NOMO-1 (cell line): Measurements from ENCODE around the gene MARF1.
"Not testable (repeated sequence)": the region's sequence is repeated elsewhere in the genome, so short reads cannot be mapped to it uniquely, and the experiment has no call there.

Source experiments
- DNase-seq, 2 experiments: peaks; one replicate each; lab custom pipeline; 2025; ENCODE audit not compliant: unreplicated experiment in 2 of 2; lab: John Stamatoyannopoulos, UW

Gene MARF1

GRCh38 chr16:15631730-15632409 is 11.1 kb downstream of the MARF1 start:
- DNase-seq, result no peak

- no peak for DNase-seq
These were observed 21.1 kb downstream of the MARF1 start for GRCh38 chr16:15621889-15622288.

DNA sequence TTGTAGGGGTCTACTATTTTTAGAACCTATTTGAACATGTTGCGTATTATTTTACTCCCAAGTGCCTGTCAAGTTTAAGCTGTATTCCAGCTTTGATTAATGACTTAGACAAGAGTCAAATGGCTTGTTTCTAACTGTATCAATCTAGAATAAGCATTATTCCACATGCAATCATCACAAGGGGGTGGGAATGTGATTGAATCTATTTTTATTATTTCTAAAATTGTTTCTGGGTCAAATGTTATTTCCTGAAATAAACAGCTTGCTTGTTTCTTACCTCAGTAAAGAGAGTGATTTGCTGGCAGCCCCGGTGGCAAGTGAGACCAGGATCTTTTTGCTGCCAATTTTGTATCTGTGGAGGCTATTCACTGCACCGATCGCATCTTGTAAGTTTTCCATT is 21.5 kb downstream of the MARF1 start:
- no peak for DNase-seq

DNA sequence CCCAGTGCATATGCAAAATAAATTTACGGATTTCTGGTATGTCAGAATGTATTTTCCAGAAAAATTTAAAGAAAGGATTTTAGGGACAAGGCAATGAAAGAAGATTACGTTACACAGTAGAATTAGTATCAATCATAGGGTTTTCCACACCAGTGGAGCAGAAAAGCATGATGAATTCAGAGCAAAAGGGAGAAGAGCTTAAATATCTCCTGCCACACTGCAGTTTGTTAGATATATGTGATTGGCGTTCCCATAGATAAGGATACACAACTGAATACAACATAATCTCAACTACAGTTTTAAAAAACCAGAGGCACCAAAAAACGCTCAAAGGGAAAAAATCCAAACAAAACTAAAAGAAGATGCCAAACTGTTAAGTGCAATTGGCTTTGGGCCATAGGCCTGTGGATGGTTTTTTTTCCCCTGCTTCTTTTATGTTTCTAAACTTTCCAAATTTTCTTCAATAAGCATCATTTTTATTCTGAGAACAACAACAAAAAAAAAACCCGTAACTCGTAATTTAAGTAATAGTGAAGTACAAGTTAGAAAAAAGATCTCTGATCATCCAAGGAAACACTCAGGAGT is 22.3 kb downstream of the MARF1 start:
- DNase-seq, result no peak

DNA sequence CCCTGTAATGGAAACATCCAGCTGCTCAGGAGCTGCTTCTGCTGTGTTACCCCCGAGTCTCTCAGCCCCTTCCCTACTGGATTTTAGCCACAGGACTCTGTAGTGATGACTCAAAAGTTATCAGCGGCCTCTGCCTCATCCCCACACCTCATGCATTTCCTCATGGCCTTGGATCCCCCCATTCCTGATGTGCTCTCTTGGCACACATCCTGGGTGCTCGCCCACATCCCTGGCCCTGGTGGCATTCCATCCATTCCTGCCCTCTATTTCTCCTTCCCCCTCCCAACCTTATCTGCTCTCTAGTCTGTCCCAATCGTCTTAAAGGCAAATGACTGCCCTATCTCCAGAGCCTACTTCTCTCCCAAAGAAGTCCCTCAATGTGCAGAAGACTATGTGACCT is 24.6 kb downstream of the MARF1 start:
- no peak for DNase-seq

- no peak for DNase-seq
These were observed 25.1 kb downstream of the MARF1 start for GRCh38 chr16:15617901-15618300.

DNA sequence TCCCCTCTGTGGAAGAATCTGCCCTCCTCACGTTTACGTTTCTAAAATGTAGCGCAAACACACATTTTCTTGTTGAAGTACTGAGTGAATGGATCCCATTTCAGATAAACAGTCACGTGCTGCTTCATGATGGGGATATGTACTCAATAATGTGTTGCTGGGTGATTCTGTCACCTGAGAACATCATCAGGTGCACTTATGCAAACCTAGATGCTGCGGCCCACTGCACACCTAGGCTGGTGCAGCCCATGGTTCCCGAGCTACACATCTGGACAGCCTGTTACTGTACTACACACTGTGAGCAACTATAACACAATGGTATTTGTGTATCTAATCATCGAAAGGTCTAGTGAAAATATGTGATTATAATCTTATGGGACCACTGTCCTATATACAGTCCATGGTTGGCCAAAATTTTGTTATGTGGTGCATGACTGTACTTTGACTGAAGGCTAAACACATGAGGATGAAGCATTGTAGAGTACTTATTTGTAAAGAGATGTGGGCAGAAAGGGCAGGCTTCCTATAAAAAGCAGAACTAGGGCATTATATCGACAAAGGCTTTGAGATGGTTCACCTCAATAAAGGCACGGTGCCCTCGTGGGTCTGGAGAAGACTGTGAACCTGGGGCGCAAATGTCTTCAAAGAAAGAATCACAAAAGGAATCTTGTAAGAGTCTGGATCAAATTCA is 26.3 kb downstream of the MARF1 start:
- DNase-seq, result no peak

- DNase-seq, result no peak
These were observed 26.9 kb downstream of the MARF1 start for GRCh38 chr16:15616012-15616411.

GRCh38 chr16:15613676-15614075 is 29.3 kb downstream of the MARF1 start:
- no peak for DNase-seq

DNA sequence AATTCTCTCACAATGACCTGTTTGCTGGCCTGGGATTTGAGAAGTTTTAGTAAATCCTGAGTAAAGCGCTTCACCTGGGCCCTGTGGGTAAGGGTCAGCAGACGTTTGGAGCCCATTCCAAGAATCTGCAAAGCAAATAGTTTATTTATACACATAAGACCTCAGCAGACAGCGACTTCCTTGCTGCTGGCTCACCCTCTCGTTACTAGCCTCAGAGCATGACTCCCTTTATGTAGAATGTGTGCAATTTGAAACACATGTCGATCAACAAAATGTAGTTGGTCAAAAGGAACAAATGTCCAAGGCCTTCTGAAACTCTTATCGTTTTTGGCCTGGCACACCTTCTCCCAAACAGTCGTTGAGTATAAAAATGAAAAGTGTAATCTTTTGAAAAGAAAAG is 31.3 kb downstream of the MARF1 start:
- no peak for DNase-seq

GRCh38 chr16:15610369-15610871 is 32.5 kb downstream of the MARF1 start:
- DNase-seq, result no peak

- DNase-seq, result no peak
These were observed 33.7 kb downstream of the MARF1 start for GRCh38 chr16:15609286-15609649.

GRCh38 chr16:15608398-15609285 is 34.3 kb downstream of the MARF1 start:
- no peak for DNase-seq

GRCh38 chr16:15607700-15608396 is 35.1 kb downstream of the MARF1 start:
- no peak for DNase-seq

GRCh38 chr16:15607221-15607699 is 35.7 kb downstream of the MARF1 start:
- DNase-seq, result not testable (repeated sequence)

GRCh38 chr16:15606518-15607220 is 36.3 kb downstream of the MARF1 start:
- DNase-seq, result no peak

DNA sequence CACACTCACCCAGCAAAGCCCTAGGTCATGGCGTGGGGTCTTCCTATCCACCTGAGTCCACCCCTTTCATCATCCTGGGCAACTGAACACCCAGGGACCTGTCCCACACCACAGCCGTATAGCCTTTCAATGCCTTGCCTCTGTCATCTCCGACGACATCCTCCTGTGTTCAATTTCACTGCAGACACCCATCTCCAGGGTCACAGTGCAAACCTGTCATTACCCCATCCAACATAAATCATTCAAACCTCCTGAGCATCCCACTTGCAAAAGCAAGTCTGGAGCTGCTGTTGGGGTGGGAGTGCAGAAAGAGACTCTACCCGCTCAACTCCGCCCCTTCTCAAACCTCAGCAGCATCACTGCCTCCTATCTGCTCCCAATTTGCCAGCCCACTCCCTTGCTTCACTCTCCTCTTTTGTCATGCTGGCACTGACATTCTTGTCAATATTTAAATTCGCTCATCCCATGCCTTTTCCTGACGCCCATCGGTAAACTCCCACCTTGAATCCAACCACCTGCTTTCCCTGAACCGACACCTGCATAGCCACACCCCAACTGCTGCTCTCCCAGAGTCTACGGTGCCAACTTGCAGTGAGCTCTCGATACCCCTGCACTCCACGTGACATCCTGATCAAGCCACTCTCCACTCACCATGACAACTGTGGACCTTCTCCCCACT is 37.0 kb downstream of the MARF1 start:
- DNase-seq, result no peak

GRCh38 chr16:15604460-15605440 is 38.2 kb downstream of the MARF1 start:
- DNase-seq, result no peak
